Measurements from ENCODE around the gene TANGO6.

DNA sequence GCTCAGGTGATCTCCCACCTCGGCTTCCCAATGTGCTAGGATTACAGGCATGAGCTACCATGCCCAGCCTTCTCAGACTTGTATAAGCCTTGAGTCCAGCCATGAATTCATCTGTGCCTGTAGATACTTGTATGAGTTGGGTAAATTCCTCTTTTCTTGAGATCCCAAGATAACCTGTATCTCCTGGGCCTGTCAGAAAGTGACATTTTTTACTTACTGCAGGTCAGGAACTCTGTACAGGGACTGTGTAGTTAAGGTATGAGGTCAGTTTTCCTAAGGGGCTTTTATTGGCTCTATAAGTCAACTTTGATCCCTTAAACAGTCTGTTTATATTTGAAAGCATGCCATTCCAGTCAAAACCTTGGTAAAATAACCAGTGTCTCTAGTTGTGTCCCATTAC, 155.8 kb downstream of the TANGO6 start:
- TF ChIP-seq, protein P1, sequence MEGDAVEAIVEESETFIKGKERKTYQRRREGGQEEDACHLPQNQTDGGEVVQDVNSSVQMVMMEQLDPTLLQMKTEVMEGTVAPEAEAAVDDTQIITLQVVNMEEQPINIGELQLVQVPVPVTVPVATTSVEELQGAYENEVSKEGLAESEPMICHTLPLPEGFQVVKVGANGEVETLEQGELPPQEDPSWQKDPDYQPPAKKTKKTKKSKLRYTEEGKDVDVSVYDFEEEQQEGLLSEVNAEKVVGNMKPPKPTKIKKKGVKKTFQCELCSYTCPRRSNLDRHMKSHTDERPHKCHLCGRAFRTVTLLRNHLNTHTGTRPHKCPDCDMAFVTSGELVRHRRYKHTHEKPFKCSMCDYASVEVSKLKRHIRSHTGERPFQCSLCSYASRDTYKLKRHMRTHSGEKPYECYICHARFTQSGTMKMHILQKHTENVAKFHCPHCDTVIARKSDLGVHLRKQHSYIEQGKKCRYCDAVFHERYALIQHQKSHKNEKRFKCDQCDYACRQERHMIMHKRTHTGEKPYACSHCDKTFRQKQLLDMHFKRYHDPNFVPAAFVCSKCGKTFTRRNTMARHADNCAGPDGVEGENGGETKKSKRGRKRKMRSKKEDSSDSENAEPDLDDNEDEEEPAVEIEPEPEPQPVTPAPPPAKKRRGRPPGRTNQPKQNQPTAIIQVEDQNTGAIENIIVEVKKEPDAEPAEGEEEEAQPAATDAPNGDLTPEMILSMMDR (conservative IDR thresholded peaks at IDR 0.05; ENCODE audit: low read depth, low read length) = no peak
- no peak for TF ChIP-seq EZH2 (IDR thresholded peaks at IDR 0.05; ENCODE audit: borderline replicate concordance, low read depth, low read length, poor library complexity, severe bottlenecking)
